HG02610 (cell line): ENCODE measurements around the gene ZNF831.

Experiments
- ATAC-seq: cut with Tn5 transposase; IDR thresholded peaks from one replicate; pipeline ENCODE4 v1.9.1; 2021; ENCODE audit warnings: mild to moderate bottlenecking, moderate library complexity; ENCODE audit not compliant: unreplicated experiment

ZNF831 gene

DNA sequence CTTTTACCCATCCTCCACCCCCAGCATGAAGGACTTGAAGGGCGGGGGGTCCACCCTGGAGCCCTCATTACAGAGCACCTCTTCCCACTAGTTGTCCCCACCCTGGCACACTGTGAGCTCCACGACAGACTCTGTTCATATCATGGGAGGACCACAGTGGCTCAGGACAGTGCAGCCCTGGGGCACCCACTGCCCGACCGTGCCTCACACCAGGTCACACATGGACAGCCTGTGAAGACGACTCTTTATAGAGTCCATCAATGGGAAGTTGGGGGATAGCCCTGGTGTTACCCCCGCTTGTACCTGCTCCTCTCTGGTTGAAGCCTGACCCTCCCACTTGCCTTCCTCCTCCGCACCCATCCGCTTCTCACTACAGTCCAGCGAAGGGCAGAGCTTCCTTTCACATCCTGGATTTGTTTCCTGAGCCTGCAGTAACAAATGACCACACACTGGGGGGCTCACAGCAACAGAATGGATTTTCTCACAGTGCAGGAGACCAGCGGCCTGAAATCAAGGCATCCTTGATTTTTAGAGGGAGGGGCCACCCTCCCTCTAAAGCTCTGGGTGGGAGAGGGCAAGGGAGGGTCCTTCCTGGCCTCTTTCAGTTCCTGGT lies 15.5 kb downstream of the ZNF831 start:
- ATAC-seq = no peak

GRCh38 chr20:59179988-59180387 lies 16.4 kb downstream of the ZNF831 start:
- ATAC-seq = no peak

- no peak for ATAC-seq
These were observed 18.3 kb downstream of the ZNF831 start for GRCh38 chr20:59181936-59182335.

DNA sequence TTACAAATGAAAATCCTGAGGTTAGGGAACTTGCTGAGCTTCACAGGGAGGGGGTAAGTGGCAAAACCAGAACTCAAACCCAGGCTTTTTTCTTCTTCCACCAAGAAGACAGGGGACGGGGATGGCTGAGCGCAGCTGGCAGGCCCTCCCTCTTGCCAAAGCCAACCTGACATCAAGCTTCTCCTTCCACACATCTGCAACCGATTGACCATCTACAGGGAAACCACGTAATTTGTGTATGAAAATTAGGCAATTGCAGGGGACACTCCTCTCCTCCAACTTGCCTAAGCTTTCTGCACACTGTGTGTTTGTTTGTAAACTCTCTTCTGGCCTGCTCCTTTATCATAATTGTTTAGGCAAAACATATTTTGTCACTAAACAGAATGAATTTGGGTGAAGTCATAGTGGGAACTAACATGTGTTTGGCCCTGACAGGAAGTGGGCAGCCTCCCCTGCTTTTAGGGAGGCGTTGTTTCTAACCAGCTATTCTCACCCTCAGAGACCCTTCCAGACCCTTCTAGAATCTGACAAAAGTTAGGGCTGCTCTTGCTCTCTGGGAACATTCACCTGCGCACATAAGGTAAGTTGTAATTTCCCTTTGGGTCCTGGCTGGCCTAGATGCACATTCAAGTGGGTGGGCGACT lies 18.9 kb downstream of the ZNF831 start:
- ATAC-seq = peak; percentile 69

GRCh38 chr20:59183751-59184150 lies 20.1 kb downstream of the ZNF831 start:
- ATAC-seq = no peak

- ATAC-seq = no peak
These were observed 21.3 kb downstream of the ZNF831 start for GRCh38 chr20:59184880-59185447.

DNA sequence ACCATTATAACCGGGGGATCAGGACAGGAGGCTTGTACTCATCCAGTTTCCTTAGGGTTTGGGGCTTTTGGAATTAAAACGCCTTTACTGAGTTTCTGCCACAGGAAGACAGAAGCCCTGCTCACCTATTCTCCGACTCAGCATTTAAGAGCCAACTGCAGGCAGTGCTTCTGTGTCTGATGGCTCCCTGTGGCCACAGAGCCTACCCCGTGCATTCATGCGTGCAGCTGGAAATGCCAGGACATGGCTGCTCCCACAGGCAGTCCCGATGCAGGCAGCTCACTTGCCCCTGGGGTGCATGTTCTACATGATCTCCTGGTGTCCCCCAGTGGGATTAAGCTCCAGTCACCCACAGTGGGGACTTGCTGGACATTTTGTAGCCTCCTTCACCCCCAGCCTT lies 22.2 kb downstream of the ZNF831 start:
- ATAC-seq = no peak

DNA sequence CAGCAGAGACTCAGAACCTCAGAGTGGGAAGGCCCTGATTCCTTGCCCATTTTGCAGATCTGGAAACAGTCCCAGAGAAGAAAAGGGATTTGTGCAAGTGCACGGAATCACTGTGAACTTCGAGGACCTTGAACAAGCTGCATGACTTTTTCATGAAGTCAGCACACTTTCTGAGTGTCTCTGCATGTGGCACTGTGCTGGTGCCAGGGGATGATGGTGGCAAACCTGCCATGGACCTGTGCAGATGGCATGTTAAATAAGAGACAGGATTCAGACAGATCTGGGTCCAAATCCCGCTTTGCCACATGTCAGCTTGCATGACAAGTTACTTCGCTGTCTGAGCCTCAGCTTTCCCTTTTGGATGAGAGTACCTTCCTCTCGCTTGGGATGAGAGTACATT lies 26.8 kb downstream of the ZNF831 start:
- no peak for ATAC-seq

GRCh38 chr20:59191036-59191755 lies 27.6 kb downstream of the ZNF831 start:
- ATAC-seq = no peak

DNA sequence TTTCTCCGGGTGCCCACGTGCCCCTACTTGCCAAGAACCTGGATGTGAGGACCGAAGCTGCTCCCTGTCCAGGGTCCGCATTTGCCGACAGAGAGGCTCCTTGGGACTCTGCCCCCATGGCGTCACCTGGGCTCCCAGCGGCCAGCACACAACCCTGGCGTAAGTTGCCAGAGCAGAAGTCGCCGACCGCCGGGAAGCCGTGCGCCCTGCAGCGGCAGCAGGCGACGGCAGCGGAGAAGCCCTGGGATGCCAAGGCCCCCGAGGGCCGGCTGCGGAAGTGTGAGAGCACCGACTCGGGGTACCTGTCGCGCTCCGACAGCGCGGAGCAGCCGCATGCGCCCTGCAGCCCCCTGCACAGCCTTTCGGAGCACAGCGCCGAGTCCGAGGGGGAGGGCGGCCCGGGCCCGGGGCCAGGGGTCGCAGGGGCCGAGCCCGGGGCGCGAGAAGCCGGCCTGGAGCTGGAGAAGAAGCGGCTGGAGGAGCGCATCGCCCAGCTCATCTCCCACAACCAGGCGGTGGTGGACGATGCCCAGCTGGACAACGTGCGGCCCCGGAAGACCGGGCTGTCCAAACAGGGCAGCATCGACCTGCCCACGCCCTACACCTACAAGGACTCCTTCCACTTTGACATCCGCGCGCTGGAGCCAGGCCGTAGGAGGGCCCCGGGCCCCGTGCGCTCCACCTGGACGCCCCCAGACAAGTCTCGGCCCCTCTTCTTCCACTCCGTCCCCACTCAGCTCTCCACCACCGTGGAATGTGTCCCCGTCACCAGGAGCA lies 28.3 kb downstream of the ZNF831 start:
- no peak for ATAC-seq

GRCh38 chr20:59192533-59192896 lies 28.9 kb downstream of the ZNF831 start:
- no peak for ATAC-seq

DNA sequence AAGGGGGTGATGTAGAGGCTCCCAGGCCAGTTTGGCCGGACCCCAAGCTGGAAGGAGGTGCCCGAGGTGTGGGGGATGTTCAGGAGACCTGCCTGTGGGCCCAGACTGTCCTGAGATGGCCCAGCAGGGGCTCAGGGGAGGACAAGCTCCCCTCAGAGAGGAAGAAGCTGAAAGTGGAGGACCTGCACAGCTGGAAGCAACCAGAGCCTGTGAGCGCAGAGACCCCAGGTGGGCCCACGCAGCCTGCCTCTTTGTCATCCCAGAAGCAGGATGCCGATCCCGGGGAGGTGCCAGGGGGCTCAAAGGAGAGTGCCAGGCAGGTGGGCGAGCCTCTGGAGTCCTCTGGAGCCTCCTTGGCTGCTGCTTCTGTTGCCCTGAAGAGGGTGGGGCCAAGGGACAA lies 29.7 kb downstream of the ZNF831 start:
- ATAC-seq = no peak

DNA sequence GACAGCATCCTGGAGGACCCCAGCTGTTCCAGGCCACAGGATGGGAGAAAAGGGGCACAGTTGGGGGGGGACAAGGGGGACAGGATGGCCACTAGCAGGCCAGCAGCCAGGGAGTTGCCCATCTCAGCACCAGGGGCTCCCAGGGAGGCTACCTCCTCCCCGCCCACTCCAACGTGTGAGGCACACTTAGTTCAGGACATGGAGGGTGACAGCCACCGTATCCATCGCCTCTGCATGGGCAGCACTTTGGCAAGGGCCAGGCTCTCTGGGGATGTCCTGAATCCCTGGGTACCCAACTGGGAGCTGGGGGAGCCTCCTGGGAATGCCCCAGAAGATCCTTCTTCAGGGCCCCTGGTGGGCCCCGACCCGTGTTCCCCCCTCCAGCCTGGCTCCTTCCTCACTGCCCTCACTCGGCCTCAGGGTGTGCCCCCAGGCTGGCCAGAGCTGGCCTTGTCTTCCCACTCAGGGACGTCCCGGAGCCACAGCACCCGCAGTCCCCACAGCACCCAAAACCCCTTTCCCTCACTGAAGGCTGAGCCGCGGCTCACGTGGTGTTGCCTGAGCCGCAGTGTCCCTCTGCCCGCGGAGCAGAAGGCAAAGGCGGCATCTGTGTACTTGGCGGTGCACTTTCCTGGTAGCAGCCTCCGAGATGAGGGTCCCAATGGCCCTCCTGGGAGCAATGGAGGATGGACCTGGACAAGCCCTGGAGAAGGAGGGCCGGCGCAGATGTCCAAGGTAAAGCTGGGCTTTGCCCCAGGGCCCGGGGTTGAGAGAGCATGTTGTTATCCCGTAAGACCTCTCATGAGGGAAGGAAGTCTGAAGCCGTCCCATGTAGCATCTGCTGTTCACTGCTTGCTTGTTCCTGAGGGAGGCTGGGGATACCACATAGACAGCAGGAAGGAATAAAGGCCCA lies 30.7 kb downstream of the ZNF831 start:
- no peak for ATAC-seq

GRCh38 chr20:59195316-59195993 lies 31.8 kb downstream of the ZNF831 start:
- ATAC-seq = no peak

DNA sequence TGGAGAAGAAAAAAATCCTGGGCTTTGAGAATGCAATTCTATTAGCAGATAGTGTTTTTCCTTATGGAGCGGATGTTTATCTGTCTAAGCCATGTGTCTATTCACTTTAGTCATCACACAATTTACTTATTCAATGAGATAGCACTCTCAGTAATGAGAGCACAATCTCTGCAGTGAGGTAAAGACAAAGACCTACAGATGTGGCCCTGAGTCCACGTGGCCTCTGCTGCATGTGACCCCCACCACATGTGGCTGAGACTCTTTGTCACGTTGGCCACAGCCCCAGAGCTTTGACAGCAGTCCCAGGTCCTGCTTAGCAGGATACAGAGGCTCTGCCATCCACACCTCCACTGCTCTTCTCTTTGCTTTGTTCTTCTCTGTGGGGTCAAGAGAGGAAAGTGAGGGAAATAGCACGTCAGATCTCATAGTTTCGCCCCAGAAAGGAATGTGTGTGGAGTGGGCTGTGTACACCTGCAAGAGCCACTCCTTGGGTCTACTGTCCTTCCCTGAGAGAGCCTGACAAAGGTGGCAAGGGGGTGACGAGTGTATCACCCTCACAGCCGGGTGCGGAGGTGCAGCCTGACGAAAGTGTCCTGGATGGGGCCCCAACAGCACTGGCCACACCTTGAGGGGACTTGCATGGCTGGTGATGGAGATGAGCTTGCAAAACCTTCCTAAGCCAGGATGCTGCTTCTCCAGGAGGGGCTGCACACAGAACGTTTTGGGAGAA lies 40.7 kb downstream of the ZNF831 start:
- ATAC-seq = no peak

DNA sequence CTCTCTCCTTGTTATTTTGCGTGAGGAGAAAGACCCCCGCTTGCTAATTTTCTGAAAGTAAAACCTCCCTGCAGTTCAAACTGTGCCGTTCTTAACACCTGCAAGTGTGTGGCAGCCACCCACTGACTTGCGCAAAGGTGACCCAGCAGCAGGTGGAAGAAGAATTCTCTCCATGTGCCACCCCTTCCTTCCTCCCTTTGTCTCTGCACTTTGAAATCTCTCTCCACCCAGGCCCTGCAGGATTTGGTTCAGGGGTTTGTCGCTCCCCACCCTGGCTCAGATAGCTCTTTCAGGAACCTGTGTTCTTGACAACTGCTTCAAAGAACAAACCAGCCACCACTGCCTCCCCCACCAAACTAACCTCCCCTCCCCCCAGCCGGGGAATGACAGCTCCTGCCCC lies 41.4 kb downstream of the ZNF831 start:
- ATAC-seq = no peak

DNA sequence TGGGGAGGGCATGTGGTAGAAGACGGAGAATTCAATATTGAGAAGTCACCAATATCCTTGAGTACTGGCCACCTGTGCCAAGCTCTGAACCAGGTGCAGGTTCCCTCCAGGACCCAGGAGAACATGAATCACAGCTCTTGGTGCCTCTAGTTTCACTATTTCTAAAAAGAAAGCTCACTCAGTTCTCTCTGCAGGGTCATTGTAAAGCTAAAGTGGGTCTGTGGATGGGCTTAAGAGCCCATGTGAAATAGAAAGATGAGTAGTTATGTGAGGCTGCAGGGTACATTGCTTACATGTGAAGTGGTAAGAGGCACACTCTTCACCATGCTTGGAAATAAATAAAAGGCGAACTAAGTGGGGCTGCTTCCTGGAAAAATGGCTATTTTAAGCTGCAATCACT lies 43.6 kb downstream of the ZNF831 start:
- no peak for ATAC-seq

DNA sequence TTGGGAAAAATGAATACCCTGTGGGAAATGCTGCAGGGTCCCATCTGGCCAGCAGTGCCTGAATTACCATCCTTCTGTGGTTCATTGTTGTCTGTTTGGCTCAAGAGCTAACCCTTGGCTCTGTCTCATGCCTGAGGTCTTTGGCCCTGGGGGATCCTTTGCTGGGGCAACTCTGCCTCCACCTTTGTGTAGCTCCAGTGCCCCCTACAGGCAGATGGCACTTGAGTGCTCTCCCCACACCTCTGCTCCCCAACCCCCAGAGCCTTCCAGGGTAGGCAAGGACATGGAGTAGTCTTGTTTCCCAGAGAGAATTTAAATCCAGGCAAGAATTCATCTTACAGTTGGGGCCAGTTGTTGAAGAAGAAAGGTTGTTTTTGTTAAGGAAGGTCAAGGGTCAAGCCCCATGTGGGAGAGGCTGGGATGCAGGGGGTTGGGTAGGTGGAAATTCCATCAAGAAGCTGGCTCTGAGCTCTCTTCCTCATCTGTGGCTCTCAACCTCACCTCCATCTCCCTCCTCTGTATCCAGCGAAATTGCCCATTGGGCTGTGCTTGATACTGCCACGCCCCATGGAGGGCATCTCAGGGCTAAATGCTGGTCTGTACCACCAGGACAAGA lies 44.2 kb downstream of the ZNF831 start:
- peak; percentile 44 for ATAC-seq

- ATAC-seq = no peak
These were observed 46.6 kb downstream of the ZNF831 start for GRCh38 chr20:59210186-59210585.
